ENCODE measurements around the gene MOBP. TPM values are rescaled to one million over a fixed set of nuclear protein-coding genes. Genes with fewer than 3 reads are reported as not detected.

The MOBP gene
- total RNA-seq, 1 experiment from 2014 or later, result 0.04 TPM

GRCh38 chr3:39531066-39531465 lies 63.6 kb downstream of the MOBP start:
- H3K27me3 ChIP-seq, result no peaks in the 10 kb centered on the region
- no peaks in the 10 kb centered on the region for H3K4me1 ChIP-seq
- H3K27ac ChIP-seq, result no peak overlapping the region
- H3K9me3 ChIP-seq (replicated peaks), result no peaks in the 10 kb centered on the region
- no peak overlapping the region for H3K4me3 ChIP-seq
- no peak for DNase-seq
- no peaks in the 10 kb centered on the region for H3K36me3 ChIP-seq

GRCh38 chr3:39531665-39532064 lies 64.2 kb downstream of the MOBP start:
- H3K27ac ChIP-seq, result no peak overlapping the region
- no peaks in the 10 kb centered on the region for H3K4me1 ChIP-seq
- H3K27me3 ChIP-seq, result no peaks in the 10 kb centered on the region
- H3K4me3 ChIP-seq, result no peak overlapping the region
- no peak for DNase-seq
- no peaks in the 10 kb centered on the region for H3K36me3 ChIP-seq
- no peaks in the 10 kb centered on the region for H3K9me3 ChIP-seq (replicated peaks)

GRCh38 chr3:39532777-39533176 lies 65.3 kb downstream of the MOBP start:
- no peak for DNase-seq
- Histone ChIP-seq H3K9me3 (replicated peaks) (no peaks in the 10 kb centered on the region), H3K27me3 (no peaks in the 10 kb centered on the region), H3K36me3 (no peaks in the 10 kb centered on the region), H3K27ac (no peak overlapping the region), H3K4me1 (no peaks in the 10 kb centered on the region), H3K4me3 (no peak overlapping the region)

- no peak for DNase-seq
- Histone ChIP-seq H3K27ac (no peak overlapping the region), H3K9me3 (replicated peaks) (no peaks in the 10 kb centered on the region), H3K27me3 (no peaks in the 10 kb centered on the region), H3K36me3 (no peaks in the 10 kb centered on the region), H3K4me1 (no peaks in the 10 kb centered on the region), H3K4me3 (no peak overlapping the region)
Measured at GRCh38 chr3:39533226-39533625, 65.7 kb downstream of the MOBP start.

- Histone ChIP-seq H3K27me3 (no peaks in the 10 kb centered on the region), H3K36me3 (no peaks in the 10 kb centered on the region), H3K4me3 (no peak overlapping the region), H3K9me3 (replicated peaks) (no peaks in the 10 kb centered on the region), H3K4me1 (no peaks in the 10 kb centered on the region), H3K27ac (no peak overlapping the region)
- no peak for DNase-seq
Measured at GRCh38 chr3:39540162-39540921, 72.9 kb downstream of the MOBP start.

- no peak for DNase-seq
- Histone ChIP-seq H3K4me3 (no peak overlapping the region), H3K9me3 (replicated peaks) (no peaks in the 10 kb centered on the region), H3K36me3 (no peaks in the 10 kb centered on the region), H3K27me3 (no peaks in the 10 kb centered on the region), H3K4me1 (no peaks in the 10 kb centered on the region), H3K27ac (no peak overlapping the region)
Measured at GRCh38 chr3:39541442-39541841, 74.0 kb downstream of the MOBP start.

- Histone ChIP-seq H3K4me1 (no peaks in the 10 kb centered on the region), H3K9me3 (replicated peaks) (no peaks in the 10 kb centered on the region), H3K27me3 (no peaks in the 10 kb centered on the region), H3K4me3 (no peak overlapping the region), H3K27ac (no peak overlapping the region), H3K36me3 (no peaks in the 10 kb centered on the region)
- DNase-seq, result peak in 1 of 2 experiments; percentile 17
Measured at GRCh38 chr3:39541917-39542329, 74.4 kb downstream of the MOBP start.

- DNase-seq, result no peak
- H3K27me3 ChIP-seq, result no peaks in the 10 kb centered on the region
- no peak overlapping the region for H3K4me3 ChIP-seq
- H3K9me3 ChIP-seq (replicated peaks), result no peaks in the 10 kb centered on the region
- no peaks in the 10 kb centered on the region for H3K36me3 ChIP-seq
- no peak overlapping the region for H3K27ac ChIP-seq
- no peaks in the 10 kb centered on the region for H3K4me1 ChIP-seq
Measured at GRCh38 chr3:39542588-39542988, 75.1 kb downstream of the MOBP start.

- Histone ChIP-seq H3K27ac (no peak overlapping the region), H3K9me3 (replicated peaks) (no peaks in the 10 kb centered on the region), H3K4me1 (no peaks in the 10 kb centered on the region), H3K27me3 (no peaks in the 10 kb centered on the region), H3K4me3 (no peak overlapping the region), H3K36me3 (no peaks in the 10 kb centered on the region)
- no peak for DNase-seq
Measured at GRCh38 chr3:39548282-39548681, 80.8 kb downstream of the MOBP start.

- H3K36me3 ChIP-seq, result no peaks in the 10 kb centered on the region
- no peak overlapping the region for H3K27ac ChIP-seq
- H3K4me3 ChIP-seq, result no peak overlapping the region
- H3K4me1 ChIP-seq, result no peaks in the 10 kb centered on the region
- no peaks in the 10 kb centered on the region for H3K9me3 ChIP-seq (replicated peaks)
- DNase-seq, result no peak
- H3K27me3 ChIP-seq, result no peaks in the 10 kb centered on the region
Measured at GRCh38 chr3:39550354-39551051, 83.0 kb downstream of the MOBP start.

Other genes with a start within 250 kb of the MOBP start
- gene CX3CR1, start 187.6 kb upstream of the MOBP start, total RNA-seq (2014; rRNA removed; shearing (Covaris generic)), result not detected in 2 replicates
- not detected in 2 replicates for gene CCR8, start 138.0 kb upstream of the MOBP start, total RNA-seq (2014; rRNA removed; shearing (Covaris generic))
- 29.9 and 31.4 TPM in 2 replicates for gene SLC25A38, start 84.3 kb upstream of the MOBP start, total RNA-seq (2014; rRNA removed; shearing (Covaris generic))
- gene RPSA, start 61.0 kb upstream of the MOBP start, total RNA-seq (2014; rRNA removed; shearing (Covaris generic)), result 1,936 and 2,046 TPM in 2 replicates